ENCODE data around the gene TNPO1.

GRCh38 chr5:72936893-72937292 is 120.4 kb downstream of the TNPO1 start:
- no peak for TF ChIP-seq YY1 (IDR thresholded peaks at IDR 0.05; ENCODE audit: insufficient read depth, insufficient read length)
- TF ChIP-seq SUZ12 (IDR thresholded peaks at IDR 0.05; ENCODE audit: extremely low read depth, insufficient read depth, insufficient read length): no peak
- TF ChIP-seq ZNF274 (IDR thresholded peaks at IDR 0.05; ENCODE audit: low read depth, low read length): no peak

All from NT2/D1 (cell line).